ENCODE measurements around the gene NAV3. TPM values are rescaled to one million over a fixed set of nuclear protein-coding genes. Genes with fewer than 3 reads are reported as not detected.

NAV3 gene
- total RNA-seq, 1 donor from 2014 or later: 5.0 TPM

DNA sequence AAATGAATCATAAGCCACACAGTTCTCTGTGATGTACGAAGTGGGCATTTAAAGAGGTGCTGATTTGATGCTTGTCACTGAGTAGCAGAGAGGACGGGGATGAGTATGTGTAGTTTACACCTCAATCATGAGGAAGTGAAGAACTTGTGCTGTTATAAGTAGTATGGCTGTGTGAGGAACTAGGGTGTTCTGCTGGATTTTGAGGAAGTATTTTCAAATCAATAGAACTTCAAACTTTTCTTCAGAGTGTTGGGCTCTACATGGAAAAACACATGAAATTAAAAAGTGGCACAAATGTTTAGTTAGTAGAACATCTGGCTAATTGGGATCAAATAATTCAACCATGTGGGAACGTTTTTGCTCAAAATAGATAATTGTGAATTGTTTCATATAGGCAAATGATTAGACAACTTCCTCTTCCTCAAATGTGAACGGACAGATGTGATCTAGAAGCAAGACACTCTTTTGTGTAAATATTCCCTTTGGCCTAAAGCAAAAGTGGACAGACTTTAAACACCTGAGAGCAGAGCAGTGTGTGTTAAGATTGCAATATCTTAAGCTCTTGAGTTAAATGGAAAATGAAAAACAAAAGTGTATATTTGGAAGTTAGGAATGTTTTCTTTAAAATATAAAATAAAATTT is 168.5 kb downstream of the NAV3 start:
- no peak for DNase-seq (ENCODE audit: low read depth, low spot score)
- TF ChIP-seq, protein P1, sequence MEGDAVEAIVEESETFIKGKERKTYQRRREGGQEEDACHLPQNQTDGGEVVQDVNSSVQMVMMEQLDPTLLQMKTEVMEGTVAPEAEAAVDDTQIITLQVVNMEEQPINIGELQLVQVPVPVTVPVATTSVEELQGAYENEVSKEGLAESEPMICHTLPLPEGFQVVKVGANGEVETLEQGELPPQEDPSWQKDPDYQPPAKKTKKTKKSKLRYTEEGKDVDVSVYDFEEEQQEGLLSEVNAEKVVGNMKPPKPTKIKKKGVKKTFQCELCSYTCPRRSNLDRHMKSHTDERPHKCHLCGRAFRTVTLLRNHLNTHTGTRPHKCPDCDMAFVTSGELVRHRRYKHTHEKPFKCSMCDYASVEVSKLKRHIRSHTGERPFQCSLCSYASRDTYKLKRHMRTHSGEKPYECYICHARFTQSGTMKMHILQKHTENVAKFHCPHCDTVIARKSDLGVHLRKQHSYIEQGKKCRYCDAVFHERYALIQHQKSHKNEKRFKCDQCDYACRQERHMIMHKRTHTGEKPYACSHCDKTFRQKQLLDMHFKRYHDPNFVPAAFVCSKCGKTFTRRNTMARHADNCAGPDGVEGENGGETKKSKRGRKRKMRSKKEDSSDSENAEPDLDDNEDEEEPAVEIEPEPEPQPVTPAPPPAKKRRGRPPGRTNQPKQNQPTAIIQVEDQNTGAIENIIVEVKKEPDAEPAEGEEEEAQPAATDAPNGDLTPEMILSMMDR (conservative IDR thresholded peaks at IDR 0.05): no peak
- no peaks in the 10 kb centered on the region for H3K9me3 Mint-ChIP-seq
- H3K27me3 Mint-ChIP-seq (ENCODE audit: low read depth): peaks cover 2% of the 10 kb centered on the region
- H3K36me3 Mint-ChIP-seq (ENCODE audit: low read depth): no peaks in the 10 kb centered on the region
- H3K4me3 Mint-ChIP-seq: no peak overlapping the region
- no peak overlapping the region for H3K27ac Mint-ChIP-seq (ENCODE audit: unreplicated experiment)
- peaks cover 4% of the 10 kb centered on the region for H3K4me1 Mint-ChIP-seq

DNA sequence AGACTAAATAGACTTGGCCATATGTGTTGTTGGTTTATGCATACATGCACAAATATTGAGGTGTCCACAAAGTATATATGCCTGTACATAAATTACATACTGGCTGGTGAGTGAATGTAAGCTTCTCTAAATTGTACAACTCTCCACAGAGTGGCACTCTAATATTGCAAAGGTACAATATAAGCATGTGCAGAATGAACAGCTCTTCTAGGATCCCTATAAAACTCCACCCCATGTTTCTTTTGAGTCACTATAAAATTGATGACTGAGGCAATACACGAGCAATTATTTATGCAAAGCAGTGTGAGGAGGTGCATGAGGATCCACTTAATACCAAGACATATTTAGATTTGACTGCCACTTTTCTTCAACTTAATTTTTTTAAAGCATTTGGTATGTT is 172.2 kb downstream of the NAV3 start:
- DNase-seq (ENCODE audit: low read depth, low spot score): no peak
- H3K9me3 Mint-ChIP-seq: no peaks in the 10 kb centered on the region
- H3K27me3 Mint-ChIP-seq (ENCODE audit: low read depth): peaks cover 2% of the 10 kb centered on the region
- H3K36me3 Mint-ChIP-seq (ENCODE audit: low read depth): no peaks in the 10 kb centered on the region
- TF ChIP-seq, protein P1 (conservative IDR thresholded peaks at IDR 0.05): no peak
- H3K4me3 Mint-ChIP-seq: no peak overlapping the region
- peaks cover 4% of the 10 kb centered on the region for H3K4me1 Mint-ChIP-seq
- H3K27ac Mint-ChIP-seq (ENCODE audit: unreplicated experiment): no peak overlapping the region

DNA sequence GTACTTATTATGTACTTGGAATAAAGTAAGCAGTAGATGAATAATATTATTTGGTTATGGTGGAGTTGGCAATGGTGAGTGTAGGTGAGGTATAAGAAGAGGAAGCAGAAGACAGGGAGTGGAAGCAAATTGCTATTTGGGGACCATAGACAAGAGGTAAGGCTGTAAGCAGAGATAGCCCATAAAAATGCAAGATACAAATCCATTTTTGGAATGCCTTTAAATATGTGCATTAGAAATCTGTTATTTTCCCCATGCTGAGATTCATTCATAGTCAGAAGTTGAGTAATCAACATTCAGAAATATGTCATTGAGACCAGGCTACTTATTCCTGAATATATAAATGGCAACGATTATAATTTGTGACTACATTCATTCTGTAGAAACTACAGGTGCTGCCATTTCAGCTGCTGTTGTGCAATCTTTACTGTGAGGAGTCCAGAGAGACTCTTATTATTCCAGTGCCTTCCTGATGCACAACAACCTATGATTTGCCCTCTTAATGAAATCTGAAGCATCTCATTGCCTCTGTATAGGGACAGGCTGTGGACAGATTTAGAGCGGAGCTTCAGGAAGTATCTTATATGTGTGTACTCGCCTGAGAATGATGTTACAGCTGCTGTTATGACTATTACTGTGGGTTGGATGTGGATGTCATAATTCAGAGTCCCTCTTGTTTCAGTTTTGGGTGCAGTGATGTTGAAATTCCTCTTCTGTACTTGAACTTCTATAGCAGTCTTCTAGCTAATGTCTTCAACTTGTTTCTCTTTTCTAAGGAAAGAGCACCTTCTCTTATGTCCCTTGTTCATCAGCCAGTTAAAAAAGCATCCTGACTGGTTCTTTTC is 173.8 kb downstream of the NAV3 start:
- no peak for DNase-seq (ENCODE audit: low read depth, low spot score)
- Mint-ChIP-seq H3K4me1 (peaks cover 4% of the 10 kb centered on the region), H3K27me3 (ENCODE audit: low read depth) (peaks cover 2% of the 10 kb centered on the region), H3K9me3 (no peaks in the 10 kb centered on the region), H3K27ac (ENCODE audit: unreplicated experiment) (no peak overlapping the region), H3K4me3 (no peak overlapping the region), H3K36me3 (ENCODE audit: low read depth) (no peaks in the 10 kb centered on the region)
- TF ChIP-seq, protein P1 (conservative IDR thresholded peaks at IDR 0.05): no peak

- Mint-ChIP-seq H3K9me3 (no peaks in the 10 kb centered on the region), H3K27me3 (ENCODE audit: low read depth) (peaks cover 2% of the 10 kb centered on the region), H3K27ac (ENCODE audit: unreplicated experiment) (no peak overlapping the region), H3K36me3 (ENCODE audit: low read depth) (no peaks in the 10 kb centered on the region), H3K4me3 (no peak overlapping the region), H3K4me1 (peaks cover 1% of the 10 kb centered on the region)
- TF ChIP-seq, protein P1 (conservative IDR thresholded peaks at IDR 0.05): no peak
- DNase-seq (ENCODE audit: low read depth, low spot score): no peak
Observed at GRCh38 chr12:78005094-78005492, 174.4 kb downstream of the NAV3 start.

DNA sequence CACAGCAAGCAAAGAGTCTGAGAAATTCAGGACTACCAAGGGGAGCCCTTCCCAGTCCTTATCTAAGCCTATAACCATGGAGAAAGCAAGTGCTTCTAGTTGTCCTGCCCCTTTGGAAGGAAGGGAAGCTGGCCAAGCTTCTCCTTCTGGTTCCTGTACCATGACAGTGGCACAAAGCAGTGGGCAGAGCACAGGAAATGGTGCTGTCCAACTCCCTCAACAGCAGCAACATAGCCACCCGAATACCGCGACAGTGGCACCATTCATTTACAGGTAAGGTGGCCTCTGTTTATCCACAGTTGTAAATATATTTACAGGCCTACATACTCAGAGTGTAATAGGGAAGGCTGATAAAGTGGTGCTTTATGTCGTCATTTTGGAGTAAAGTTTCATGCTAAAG is 176.5 kb downstream of the NAV3 start:
- H3K4me1 Mint-ChIP-seq: no peaks in the 10 kb centered on the region
- peaks cover 2% of the 10 kb centered on the region for H3K27me3 Mint-ChIP-seq (ENCODE audit: low read depth)

More for the DNA sequence above, 176.5 kb downstream of the NAV3 start:
- Mint-ChIP-seq H3K36me3 (ENCODE audit: low read depth) (no peaks in the 10 kb centered on the region), H3K4me3 (no peak overlapping the region), H3K27ac (ENCODE audit: unreplicated experiment) (no peak overlapping the region), H3K9me3 (no peaks in the 10 kb centered on the region)
- no peak for DNase-seq (ENCODE audit: low read depth, low spot score)
- TF ChIP-seq, protein P1 (conservative IDR thresholded peaks at IDR 0.05): no peak

Data from neural crest cell (in vitro differentiated cells).